HT1080 (cell line): ENCODE measurements around the gene SMPD3. TPM values are rescaled to one million over a fixed set of nuclear protein-coding genes. Genes with fewer than 3 reads are reported as not detected.
A peak's percentile ranks its signal among the peaks of the same experiment; 100 is the strongest.

Experiments used
- DNase-seq: peaks from one replicate; pipeline ENCODE4 v3.0.0-alpha.2; 2015; ENCODE audit warnings: low read depth
- total RNA-seq: library from RNA; depleted of rRNA; stranded (reverse); fragments of >200 nt; shearing (Covaris generic); gene quantifications from 2 replicates; pipeline ENCODE4 v1.2.3, GENCODE V29; 2014

Gene SMPD3
- total RNA-seq, 1 experiment from 2014 or later: 0.31 TPM

GRCh38 chr16:68343137-68343536 is 105.2 kb downstream of the SMPD3 start:
- DNase-seq: no peak

- no peak for DNase-seq
Measured at GRCh38 chr16:68342620-68343019, 105.7 kb downstream of the SMPD3 start.

GRCh38 chr16:68339214-68339613 is 109.1 kb downstream of the SMPD3 start:
- DNase-seq: no peak

- DNase-seq: no peak
Measured at GRCh38 chr16:68338326-68339119, 109.8 kb downstream of the SMPD3 start.

GRCh38 chr16:68335175-68335574 is 113.1 kb downstream of the SMPD3 start:
- no peak for DNase-seq

- no peak for DNase-seq
Measured at GRCh38 chr16:68332411-68333121, 115.7 kb downstream of the SMPD3 start.

- DNase-seq: no peak
Measured at GRCh38 chr16:68331879-68332410, 116.4 kb downstream of the SMPD3 start.

- DNase-seq: no peak
Measured at GRCh38 chr16:68328860-68329390, 119.4 kb downstream of the SMPD3 start.

- peak; percentile 72 for DNase-seq
Measured at GRCh38 chr16:68328151-68328859, 120.0 kb downstream of the SMPD3 start.

GRCh38 chr16:68324780-68325357 is 123.4 kb downstream of the SMPD3 start:
- DNase-seq: peak; percentile 34

GRCh38 chr16:68324336-68324735 is 124.0 kb downstream of the SMPD3 start:
- no peak for DNase-seq

GRCh38 chr16:68319185-68319908 is 129.0 kb downstream of the SMPD3 start:
- no peak for DNase-seq

- no peak for DNase-seq
Measured at GRCh38 chr16:68313116-68313515, 135.2 kb downstream of the SMPD3 start.

- DNase-seq: peak; percentile 91
Measured at GRCh38 chr16:68310774-68311511, 137.4 kb downstream of the SMPD3 start, which contains the start of the genes PRMT7 and SLC7A6OS. PRMT7 (plus strand) TSS chr16:68311019; CDS start chr16:68315980, 4,961 bp downstream. SLC7A6OS (minus strand) TSS chr16:68310946; CDS start chr16:68310926, 20 bp downstream.

GRCh38 chr16:68310437-68310773 is 137.9 kb downstream of the SMPD3 start:
- DNase-seq: no peak

- no peak for DNase-seq
Measured at GRCh38 chr16:68309799-68310198, 138.5 kb downstream of the SMPD3 start.
